Trophoblast cell (in vitro differentiated cells and primary cell): Measurements from ENCODE around the gene SLC1A4.
A peak's percentile ranks its signal among the peaks of the same experiment; 100 is the strongest.

ENCODE experiments used
- DNase-seq, 2 donors: peaks; one replicate each; pipeline ENCODE4 v3.0.0-alpha.2; 2016
- H2AFZ ChIP-seq: 2 replicates; pipeline ENCODE4 v1.6.1; 2013; ENCODE audit warnings: low read length, moderate library complexity, mild to moderate bottlenecking; ENCODE audit not compliant: insufficient read depth, poor library complexity
- H2AK5ac ChIP-seq: 2 replicates; pipeline ENCODE4 v1.6.1; 2013; ENCODE audit warnings: mild to moderate bottlenecking, low read length
- H2BK120ac ChIP-seq: 2 replicates; pipeline ENCODE4 v1.6.1; 2013; ENCODE audit warnings: low read length, mild to moderate bottlenecking, moderate library complexity; ENCODE audit not compliant: insufficient read depth, poor library complexity
- H2BK12ac ChIP-seq: 2 replicates; pipeline ENCODE4 v1.6.1; 2013; ENCODE audit warnings: mild to moderate bottlenecking, low read length, moderate library complexity
- H2BK5ac ChIP-seq: 2 replicates; pipeline ENCODE4 v1.6.1; 2013; ENCODE audit warnings: low read length, low read depth, moderate library complexity, mild to moderate bottlenecking; ENCODE audit not compliant: poor library complexity
- H3K14ac ChIP-seq: 2 replicates; pipeline ENCODE4 v1.6.1; 2013; ENCODE audit warnings: mild to moderate bottlenecking, low read length
- H3K18ac ChIP-seq: 2 replicates; pipeline ENCODE4 v1.6.1; 2013; ENCODE audit warnings: mild to moderate bottlenecking, low read length
- H3K23ac ChIP-seq: 2 replicates; pipeline ENCODE4 v1.6.1; 2013; ENCODE audit warnings: low read length
- H3K27ac ChIP-seq: 2 replicates; pipeline ENCODE4 v1.5.1; 2013; ENCODE audit warnings: low read depth, mild to moderate bottlenecking, inconsistent platforms, low read length, moderate library complexity
- H3K27me3 ChIP-seq: 2 replicates; pipeline ENCODE4 v1.6.1; 2013; ENCODE audit warnings: inconsistent platforms, mild to moderate bottlenecking, low read length, moderate library complexity; ENCODE audit not compliant: insufficient read depth
- H3K36me3 ChIP-seq, 2 experiments: 1 replicate in 1 of 2; 2 replicates in 1 of 2; pipeline ENCODE4 v1.6.1; 2013; ENCODE audit warnings: low read length in 2 of 2, mild to moderate bottlenecking in 2 of 2, moderate library complexity in 1 of 2; ENCODE audit not compliant: insufficient read depth in 2 of 2, control insufficient read depth in 1 of 2
- H3K4ac ChIP-seq: 2 replicates; pipeline ENCODE4 v1.6.1; 2013; ENCODE audit warnings: low read depth, mild to moderate bottlenecking, low read length, moderate library complexity
- H3K4me1 ChIP-seq, 2 experiments: 1 replicate in 1 of 2; 2 replicates in 1 of 2; pipeline ENCODE4 v1.6.1; 2013; ENCODE audit warnings: low read length in 2 of 2, mild to moderate bottlenecking in 2 of 2, moderate library complexity in 1 of 2; ENCODE audit not compliant: insufficient read depth in 2 of 2, control insufficient read depth in 1 of 2
- H3K4me2 ChIP-seq: 2 replicates; pipeline ENCODE4 v1.6.1; 2013; ENCODE audit warnings: inconsistent platforms, mild to moderate bottlenecking, low read length, moderate library complexity
- H3K4me3 ChIP-seq: 2 replicates; pipeline ENCODE4 v1.5.1; 2013; ENCODE audit warnings: mild to moderate bottlenecking, low read depth, low read length, inconsistent platforms
- H3K79me1 ChIP-seq: one replicate; pipeline ENCODE4 v1.6.1; 2013; ENCODE audit warnings: low read length
- H3K79me2 ChIP-seq: 2 replicates; pipeline ENCODE4 v1.6.1; 2013; ENCODE audit warnings: low read length, mild to moderate bottlenecking; ENCODE audit not compliant: control insufficient read depth, insufficient read depth, poor library complexity
- H3K9ac ChIP-seq: 2 replicates; pipeline ENCODE4 v1.6.1; 2013; ENCODE audit warnings: mild to moderate bottlenecking, low read length
- H3K9me3 ChIP-seq: 2 replicates; pipeline ENCODE4 v1.6.1; 2013; ENCODE audit warnings: low read depth, mild to moderate bottlenecking, control low read depth, inconsistent platforms, low read length; ENCODE audit not compliant: insufficient read depth
- H4K12ac ChIP-seq: 2 replicates; pipeline ENCODE4 v1.6.1; 2013; ENCODE audit warnings: low read depth, mild to moderate bottlenecking, low read length, moderate library complexity
- H4K8ac ChIP-seq: 2 replicates; pipeline ENCODE4 v1.6.1; 2013; ENCODE audit warnings: low read depth, mild to moderate bottlenecking, low read length, moderate library complexity
- H4K91ac ChIP-seq: one replicate; pipeline ENCODE4 v1.6.1; 2013; ENCODE audit warnings: low read depth, mild to moderate bottlenecking, low read length, moderate library complexity
- WGBS: extraction: QIAGEN DNeasy Blood & Tissue Kit; methylation state at CpG from one replicate; pipeline ENCODE4 v1.1.7; 2013; ENCODE audit warnings: missing lambda C conversion rate; ENCODE audit not compliant: insufficient read length, insufficient coverage; ENCODE audit errors: extremely low coverage; 5-methylcytosine and 5-hydroxymethylcytosine counted together

Gene SLC1A4

GRCh38 chr2:65027616-65028244 is 38.5 kb downstream of the SLC1A4 start:
- DNase-seq, result peak; percentile 33 to 66
- WGBS, result no CpG with 5 or more reads among the region's 8 CpGs
- Histone ChIP-seq H4K91ac (no peak overlapping the region), H2BK5ac (no peak overlapping the region), H3K9me3 (no peaks in the 10 kb centered on the region), H2AFZ (no peak overlapping the region), H3K27me3 (no peaks in the 10 kb centered on the region), H3K9ac (no peak overlapping the region), H3K36me3 (no peaks in the 10 kb centered on the region), H3K23ac (no peak overlapping the region), H3K4ac (no peak overlapping the region), H3K79me1 (no peaks in the 10 kb centered on the region), H2AK5ac (no peak overlapping the region), H3K4me1 (no peaks in the 10 kb centered on the region), H3K14ac (no peak overlapping the region), H2BK12ac (no peak overlapping the region), H3K27ac (no peak overlapping the region), H2BK120ac (no peak overlapping the region), H3K4me3 (no peak overlapping the region), H3K4me2 (no peak overlapping the region), H4K12ac (no peak overlapping the region), H4K8ac (no peak overlapping the region), H3K18ac (no peak overlapping the region), H3K79me2 (no peaks in the 10 kb centered on the region)

DNA sequence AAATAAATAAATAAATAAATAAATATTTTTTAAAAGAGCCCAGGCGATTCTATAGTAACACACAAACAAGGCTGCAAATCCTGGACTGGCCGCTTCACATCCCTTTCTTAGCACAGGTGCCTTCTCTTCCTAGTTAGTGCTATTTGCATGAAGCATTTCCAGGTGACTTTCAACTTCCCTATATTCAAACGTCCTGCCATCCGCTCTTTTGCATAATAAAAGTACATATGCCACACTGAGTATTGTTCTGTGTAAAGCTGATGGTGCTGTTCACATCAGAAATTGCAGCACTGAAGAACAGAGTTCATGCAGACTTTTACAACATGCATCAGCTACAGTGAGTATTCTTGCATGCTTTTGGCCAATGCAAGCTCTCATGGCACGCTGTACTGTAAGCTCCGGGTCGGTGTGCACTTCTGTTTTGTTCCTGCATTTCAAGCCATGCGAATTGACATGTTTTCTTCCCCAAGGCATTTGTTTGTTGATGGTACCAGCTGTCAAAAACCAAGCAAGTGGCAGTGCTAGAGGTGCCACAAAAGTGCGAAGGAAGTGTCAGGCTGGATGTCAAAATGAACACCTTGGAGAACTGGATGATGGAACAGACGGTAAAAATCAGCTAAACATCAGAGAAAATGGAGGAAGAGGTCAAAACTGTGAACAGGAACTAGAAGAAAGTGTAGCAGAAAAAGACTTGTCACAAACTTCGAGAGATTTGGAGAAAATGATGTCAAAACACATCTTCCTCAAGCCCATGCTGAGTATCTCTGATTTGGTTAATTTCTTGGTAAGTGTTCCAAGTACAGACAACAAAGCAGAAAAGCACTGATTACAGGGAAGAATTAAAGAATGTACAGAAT is 41.5 kb downstream of the SLC1A4 start:
- Histone ChIP-seq H3K23ac (no peak overlapping the region), H3K9ac (no peak overlapping the region), H3K9me3 (no peaks in the 10 kb centered on the region), H3K79me2 (no peaks in the 10 kb centered on the region), H3K27ac (no peak overlapping the region), H3K4ac (no peak overlapping the region), H3K79me1 (no peaks in the 10 kb centered on the region), H3K36me3 (no peaks in the 10 kb centered on the region), H3K14ac (no peak overlapping the region), H2AFZ (no peak overlapping the region), H3K4me3 (no peak overlapping the region), H3K4me2 (no peak overlapping the region), H2AK5ac (no peak overlapping the region), H4K8ac (no peak overlapping the region), H2BK5ac (no peak overlapping the region), H4K91ac (no peak overlapping the region), H4K12ac (no peak overlapping the region), H3K18ac (no peak overlapping the region), H2BK12ac (no peak overlapping the region), H3K27me3 (no peaks in the 10 kb centered on the region), H3K4me1 (no peaks in the 10 kb centered on the region), H2BK120ac (no peak overlapping the region)
- no CpG with 5 or more reads among the region's 11 CpGs for WGBS
- no peak for DNase-seq

DNA sequence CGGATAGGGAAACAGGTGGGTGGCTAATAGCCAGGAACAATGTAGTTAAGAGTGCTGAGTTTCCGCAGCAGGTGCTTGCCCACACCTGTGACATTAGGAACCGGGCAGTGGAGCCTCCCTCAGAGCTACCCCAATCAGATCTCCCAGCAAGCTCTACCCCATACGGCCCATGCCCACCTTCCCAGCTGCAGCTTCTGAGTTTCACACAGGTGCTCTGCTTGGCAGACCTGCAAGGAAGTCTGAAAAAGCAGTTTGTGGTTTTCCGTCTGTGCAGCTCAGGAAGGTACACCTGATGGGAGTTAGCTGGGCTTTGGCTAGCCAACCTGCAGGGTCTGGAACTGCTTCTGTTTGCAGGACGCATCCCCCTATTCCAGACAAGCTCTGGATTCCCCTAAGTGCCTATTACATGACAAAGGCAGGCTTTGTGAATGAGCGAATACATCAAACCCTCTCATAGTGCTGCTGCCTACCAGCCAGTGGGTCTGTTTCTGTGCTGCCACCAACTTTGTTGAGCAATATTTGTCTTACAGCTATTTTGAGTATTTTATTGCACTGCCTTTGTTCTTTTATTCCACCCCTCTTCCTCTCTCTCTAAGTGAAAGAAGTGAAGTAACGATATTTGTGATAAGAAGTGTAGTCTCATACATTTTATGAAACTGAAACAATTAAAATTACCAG is 42.3 kb downstream of the SLC1A4 start:
- Histone ChIP-seq H3K4me1 (no peaks in the 10 kb centered on the region), H3K4me2 (no peak overlapping the region), H2BK5ac (no peak overlapping the region), H2AK5ac (no peak overlapping the region), H4K91ac (no peak overlapping the region), H2BK120ac (no peak overlapping the region), H2BK12ac (no peak overlapping the region), H3K9me3 (no peaks in the 10 kb centered on the region), H4K8ac (no peak overlapping the region), H4K12ac (no peak overlapping the region), H3K27ac (no peak overlapping the region), H3K18ac (no peak overlapping the region), H3K9ac (no peak overlapping the region), H3K4me3 (no peak overlapping the region), H3K27me3 (no peaks in the 10 kb centered on the region), H3K36me3 (no peaks in the 10 kb centered on the region), H3K79me1 (no peaks in the 10 kb centered on the region), H3K4ac (no peak overlapping the region), H3K14ac (no peak overlapping the region), H2AFZ (no peak overlapping the region), H3K23ac (no peak overlapping the region), H3K79me2 (no peaks in the 10 kb centered on the region)
- WGBS, result no CpG with 5 or more reads among the region's 8 CpGs
- DNase-seq, result no peak

GRCh38 chr2:65032019-65032975 is 43.1 kb downstream of the SLC1A4 start:
- H2BK5ac ChIP-seq, result no peak overlapping the region
- H3K27ac ChIP-seq, result no peak overlapping the region
- no peaks in the 10 kb centered on the region for H3K79me1 ChIP-seq
- H3K18ac ChIP-seq, result no peak overlapping the region
- H2AFZ ChIP-seq, result no peak overlapping the region
- no peak overlapping the region for H4K91ac ChIP-seq
- no peaks in the 10 kb centered on the region for H3K4me1 ChIP-seq
- H3K4me3 ChIP-seq, result no peak overlapping the region
- DNase-seq, result no peak
- H3K14ac ChIP-seq, result no peak overlapping the region
- WGBS, result no CpG with 5 or more reads among the region's 13 CpGs
- H3K79me2 ChIP-seq, result no peaks in the 10 kb centered on the region
- no peak overlapping the region for H2BK12ac ChIP-seq
- H2AK5ac ChIP-seq, result no peak overlapping the region
- H2BK120ac ChIP-seq, result no peak overlapping the region
- H4K12ac ChIP-seq, result no peak overlapping the region
- H3K9ac ChIP-seq, result no peak overlapping the region
- H3K4ac ChIP-seq, result no peak overlapping the region
- H3K9me3 ChIP-seq, result no peaks in the 10 kb centered on the region
- no peaks in the 10 kb centered on the region for H3K27me3 ChIP-seq
- H3K36me3 ChIP-seq, result no peaks in the 10 kb centered on the region
- H3K4me2 ChIP-seq, result no peak overlapping the region
- no peak overlapping the region for H4K8ac ChIP-seq
- no peak overlapping the region for H3K23ac ChIP-seq
